ENCODE results near the gene MAFG. TPM values are rescaled to one million over a fixed set of nuclear protein-coding genes. Genes with fewer than 3 reads are reported as not detected.
"Not testable (repeated sequence)": the region's sequence is repeated elsewhere in the genome, so short reads cannot be mapped to it uniquely, and the experiment has no call there.

Gene MAFG
- total and polyA plus RNA-seq, 4 donors: 9.9 to 38.6 (median 22.7) TPM

- ATAC-seq (ENCODE audit: low FRiP score): no peak
- Histone ChIP-seq H3K27ac (ENCODE audit: low read depth in 1 of 2, low read length in 2 of 2) (no peak overlapping the region), H3K4me1 (ENCODE audit: control insufficient read depth in 1 of 2, insufficient read depth in 2 of 2, low read length in 2 of 2) (no peaks in the 10 kb centered on the region), H3K9me3 (ENCODE audit: control insufficient read depth, low read length) (no peaks in the 10 kb centered on the region), H3K4me3 (ENCODE audit: low read length in 2 of 2) (no peak overlapping the region), H3K36me3 (ENCODE audit: control insufficient read depth in 1 of 2, insufficient read depth in 2 of 2, low read length in 1 of 2) (no peaks in the 10 kb centered on the region), H3K27me3 (ENCODE audit: control insufficient read depth in 1 of 2, insufficient read depth in 2 of 2, low read length in 1 of 2) (no peaks in the 10 kb centered on the region)
- no peak for DNase-seq
- 83 to 85% methylated on average over 19 of the region's 19 CpGs for WGBS, 2 donors
- intact Hi-C loops (cut with DNase I): loop anchor here (10.0 kb wide), 1 partner anchor 200 kb away; no protein-coding TSS in a partner anchor
Observed at GRCh38 chr17:81954131-81955057, 26.9 kb upstream of the MAFG start.

- not testable (repeated sequence) for H3K4me3 ChIP-seq (ENCODE audit: low read length in 2 of 2); DNase-seq; H3K9me3 ChIP-seq (ENCODE audit: control insufficient read depth, low read length); H3K36me3 ChIP-seq (ENCODE audit: control insufficient read depth in 1 of 2, insufficient read depth in 2 of 2, low read length in 1 of 2); H3K4me1 ChIP-seq (ENCODE audit: control insufficient read depth in 1 of 2, insufficient read depth in 2 of 2, low read length in 2 of 2); ATAC-seq (ENCODE audit: low FRiP score); H3K27me3 ChIP-seq (ENCODE audit: control insufficient read depth in 1 of 2, insufficient read depth in 2 of 2, low read length in 1 of 2); H3K27ac ChIP-seq (ENCODE audit: low read depth in 1 of 2, low read length in 2 of 2)
- intact Hi-C loops (cut with DNase I): loop anchor here (10.0 kb wide), 1 partner anchor 201 kb away; no protein-coding TSS in a partner anchor
- WGBS, 2 donors: 74 to 75% methylated on average over 5 of the region's 5 CpGs
Observed at GRCh38 chr17:81953443-81953842, 25.9 kb upstream of the MAFG start.

GRCh38 chr17:81952792-81953228 lies 25.3 kb upstream of the MAFG start:
- Histone ChIP-seq H3K4me1 (ENCODE audit: control insufficient read depth in 1 of 2, insufficient read depth in 2 of 2, low read length in 2 of 2) (no peaks in the 10 kb centered on the region), H3K36me3 (ENCODE audit: control insufficient read depth in 1 of 2, insufficient read depth in 2 of 2, low read length in 1 of 2) (no peaks in the 10 kb centered on the region), H3K4me3 (ENCODE audit: low read length in 2 of 2) (no peak overlapping the region), H3K27me3 (ENCODE audit: control insufficient read depth in 1 of 2, insufficient read depth in 2 of 2, low read length in 1 of 2) (no peaks in the 10 kb centered on the region), H3K27ac (ENCODE audit: low read depth in 1 of 2, low read length in 2 of 2) (no peak overlapping the region), H3K9me3 (ENCODE audit: control insufficient read depth, low read length) (no peaks in the 10 kb centered on the region)
- no peak for ATAC-seq (ENCODE audit: low FRiP score)
- intact Hi-C loops (cut with DNase I): loop anchor here (10.0 kb wide), 1 partner anchor 202 kb away; no protein-coding TSS in a partner anchor
- 54 to 57% methylated on average over 16 of the region's 16 CpGs for WGBS, 2 donors
- no peak for DNase-seq

GRCh38 chr17:81951785-81952684 lies 24.5 kb upstream of the MAFG start:
- Histone ChIP-seq H3K9me3 (ENCODE audit: control insufficient read depth, low read length) (no peaks in the 10 kb centered on the region), H3K36me3 (ENCODE audit: control insufficient read depth in 1 of 2, insufficient read depth in 2 of 2, low read length in 1 of 2) (no peaks in the 10 kb centered on the region), H3K4me1 (ENCODE audit: control insufficient read depth in 1 of 2, insufficient read depth in 2 of 2, low read length in 2 of 2) (no peaks in the 10 kb centered on the region), H3K27ac (ENCODE audit: low read depth in 1 of 2, low read length in 2 of 2) (no peak overlapping the region), H3K27me3 (ENCODE audit: control insufficient read depth in 1 of 2, insufficient read depth in 2 of 2, low read length in 1 of 2) (no peaks in the 10 kb centered on the region), H3K4me3 (ENCODE audit: low read length in 2 of 2) (no peak overlapping the region)
- intact Hi-C loops (cut with DNase I): loop anchor here (10.0 kb wide), 1 partner anchor 203 kb away; no protein-coding TSS in a partner anchor
- ATAC-seq (ENCODE audit: low FRiP score): no peak
- no peak for DNase-seq
- 53 to 54% methylated on average over 13 of the region's 13 CpGs for WGBS, 2 donors

- intact Hi-C loops (cut with DNase I): loop anchor here (10.0 kb wide), 1 partner anchor 204 kb away; no protein-coding TSS in a partner anchor
- ATAC-seq (ENCODE audit: low FRiP score) (no peak), DNase-seq (no peak)
- 86 to 88% methylated on average over 15 of the region's 15 CpGs for WGBS, 2 donors
- Histone ChIP-seq H3K4me3 (ENCODE audit: low read length in 2 of 2) (no peak overlapping the region), H3K4me1 (ENCODE audit: control insufficient read depth in 1 of 2, insufficient read depth in 2 of 2, low read length in 2 of 2) (no peaks in the 10 kb centered on the region), H3K9me3 (ENCODE audit: control insufficient read depth, low read length) (no peaks in the 10 kb centered on the region), H3K27ac (ENCODE audit: low read depth in 1 of 2, low read length in 2 of 2) (no peak overlapping the region), H3K36me3 (ENCODE audit: control insufficient read depth in 1 of 2, insufficient read depth in 2 of 2, low read length in 1 of 2) (no peaks in the 10 kb centered on the region), H3K27me3 (ENCODE audit: control insufficient read depth in 1 of 2, insufficient read depth in 2 of 2, low read length in 1 of 2) (no peaks in the 10 kb centered on the region)
Observed at GRCh38 chr17:81950501-81950900, 23.0 kb upstream of the MAFG start.

- WGBS, 2 donors: 81 to 85% methylated on average over 17 of the region's 17 CpGs
- ATAC-seq (ENCODE audit: low FRiP score): peak; percentile 56
- intact Hi-C loops (cut with DNase I): no loop called here
Observed at GRCh38 chr17:81948635-81949378, 21.3 kb upstream of the MAFG start.

GRCh38 chr17:81947189-81947588 lies 19.7 kb upstream of the MAFG start, which contains the start of gene MYADML2:
MYADML2 (minus strand) TSS chr17:81947233; CDS start chr17:81941741, 5,492 bp downstream.
- Histone ChIP-seq H3K27ac (ENCODE audit: low read depth in 1 of 2, low read length in 2 of 2) (no peak within 1 kb of the TSS), H3K4me3 (ENCODE audit: low read length in 2 of 2) (no peak within 1 kb of the TSS), H3K4me1 (ENCODE audit: control insufficient read depth in 1 of 2, insufficient read depth in 2 of 2, low read length in 2 of 2) (no peaks in the 10 kb centered on the region), H3K9me3 (ENCODE audit: control insufficient read depth, low read length) (no peaks in the 10 kb centered on the region), H3K27me3 (ENCODE audit: control insufficient read depth in 1 of 2, insufficient read depth in 2 of 2, low read length in 1 of 2) (no peaks in the 10 kb centered on the region), H3K36me3 (ENCODE audit: control insufficient read depth in 1 of 2, insufficient read depth in 2 of 2, low read length in 1 of 2) (no peaks in the 10 kb centered on the region)
- ATAC-seq (ENCODE audit: low FRiP score): no peak
- intact Hi-C loops (cut with DNase I): no loop called here
- 87 to 88% methylated on average over 13 of the region's 13 CpGs for WGBS, 2 donors
- DNase-seq: no peak

More at GRCh38 chr17:81948635-81949378, 21.3 kb upstream of the MAFG start:
- H3K9me3 ChIP-seq (ENCODE audit: control insufficient read depth, low read length): no peaks in the 10 kb centered on the region
- DNase-seq: no peak
- H3K4me3 ChIP-seq (ENCODE audit: low read length in 2 of 2): no peak overlapping the region
- H3K27ac ChIP-seq (ENCODE audit: low read depth in 1 of 2, low read length in 2 of 2): no peak overlapping the region
- H3K36me3 ChIP-seq (ENCODE audit: control insufficient read depth in 1 of 2, insufficient read depth in 2 of 2, low read length in 1 of 2): no peaks in the 10 kb centered on the region
- H3K4me1 ChIP-seq (ENCODE audit: control insufficient read depth in 1 of 2, insufficient read depth in 2 of 2, low read length in 2 of 2): no peaks in the 10 kb centered on the region
- no peaks in the 10 kb centered on the region for H3K27me3 ChIP-seq (ENCODE audit: control insufficient read depth in 1 of 2, insufficient read depth in 2 of 2, low read length in 1 of 2)

- ATAC-seq (ENCODE audit: low FRiP score): no peak
- Histone ChIP-seq H3K27me3 (ENCODE audit: control insufficient read depth in 1 of 2, insufficient read depth in 2 of 2, low read length in 1 of 2) (no peaks in the 10 kb centered on the region), H3K27ac (ENCODE audit: low read depth in 1 of 2, low read length in 2 of 2) (no peak overlapping the region), H3K4me3 (ENCODE audit: low read length in 2 of 2) (no peak overlapping the region), H3K36me3 (ENCODE audit: control insufficient read depth in 1 of 2, insufficient read depth in 2 of 2, low read length in 1 of 2) (no peaks in the 10 kb centered on the region), H3K9me3 (ENCODE audit: control insufficient read depth, low read length) (no peaks in the 10 kb centered on the region), H3K4me1 (ENCODE audit: control insufficient read depth in 1 of 2, insufficient read depth in 2 of 2, low read length in 2 of 2) (no peaks in the 10 kb centered on the region)
- 81 to 85% methylated on average over 9 of the region's 9 CpGs for WGBS, 2 donors
- no peak for DNase-seq
- intact Hi-C loops (cut with DNase I): no loop called here
Observed at GRCh38 chr17:81944858-81945257, 17.3 kb upstream of the MAFG start.

Measured in aorta (tissue), 5 donors.